SH-SY5Y (cell line): ENCODE results near the gene CATSPERE.

ENCODE experiments used
- GATA2 ChIP-seq: IDR thresholded peaks from 2 replicates; pipeline ENCODE4 v1.6.1; 2011; ENCODE audit warnings: mild to moderate bottlenecking, low read depth, low read length
- GATA3 ChIP-seq: IDR thresholded peaks from 2 replicates; pipeline ENCODE4 v1.6.1; 2011; ENCODE audit warnings: low read depth, mild to moderate bottlenecking, low read length, moderate library complexity

The CATSPERE gene

GRCh38 chr1:244573768-244574167, 112.7 kb downstream of the CATSPERE start:
- TF ChIP-seq GATA2 (no peak), GATA3 (no peak)

- TF ChIP-seq GATA2 (no peak), GATA3 (no peak)
These were observed 115.3 kb downstream of the CATSPERE start for GRCh38 chr1:244576259-244576892.

DNA sequence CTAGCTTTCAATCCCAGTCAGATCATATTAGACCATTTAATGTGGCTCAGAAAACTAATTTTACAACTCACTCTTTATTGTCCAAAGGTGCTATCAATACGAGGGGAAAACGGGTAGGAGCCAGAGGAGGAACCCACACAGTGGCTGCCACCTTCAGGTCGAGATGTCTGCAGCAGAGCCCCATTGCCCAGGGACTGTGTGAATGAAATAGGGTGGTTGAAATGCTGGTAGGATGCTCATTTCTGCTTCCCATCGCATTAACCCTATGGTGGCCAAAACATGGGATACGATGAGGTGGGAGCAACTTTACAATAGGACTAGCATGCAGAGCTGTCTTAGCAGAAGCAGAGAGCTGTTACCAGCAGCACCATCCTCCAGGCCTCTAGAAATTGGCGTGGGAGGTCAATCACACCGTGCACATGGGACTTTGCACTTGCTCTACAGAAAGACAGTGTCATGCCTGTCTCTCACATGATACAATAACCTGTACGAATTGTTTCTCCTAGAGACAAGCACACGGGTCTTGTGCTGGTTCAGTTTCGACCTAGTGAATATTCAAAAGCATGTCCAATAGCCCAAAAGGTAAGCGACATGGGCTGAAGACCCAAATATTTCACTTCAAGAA, 122.4 kb downstream of the CATSPERE start:
- no peak for TF ChIP-seq GATA3
- no peak for TF ChIP-seq GATA2

- TF ChIP-seq GATA2, result no peak
- TF ChIP-seq GATA3, result no peak
These were observed 124.8 kb downstream of the CATSPERE start for GRCh38 chr1:244585867-244586266.

GRCh38 chr1:244590670-244591069, 129.6 kb downstream of the CATSPERE start:
- TF ChIP-seq GATA3 (no peak), GATA2 (no peak)

GRCh38 chr1:244598611-244599010, 137.5 kb downstream of the CATSPERE start:
- TF ChIP-seq GATA2, result no peak
- no peak for TF ChIP-seq GATA3

GRCh38 chr1:244599937-244600350, 138.9 kb downstream of the CATSPERE start:
- TF ChIP-seq GATA2 (no peak), GATA3 (no peak)

DNA sequence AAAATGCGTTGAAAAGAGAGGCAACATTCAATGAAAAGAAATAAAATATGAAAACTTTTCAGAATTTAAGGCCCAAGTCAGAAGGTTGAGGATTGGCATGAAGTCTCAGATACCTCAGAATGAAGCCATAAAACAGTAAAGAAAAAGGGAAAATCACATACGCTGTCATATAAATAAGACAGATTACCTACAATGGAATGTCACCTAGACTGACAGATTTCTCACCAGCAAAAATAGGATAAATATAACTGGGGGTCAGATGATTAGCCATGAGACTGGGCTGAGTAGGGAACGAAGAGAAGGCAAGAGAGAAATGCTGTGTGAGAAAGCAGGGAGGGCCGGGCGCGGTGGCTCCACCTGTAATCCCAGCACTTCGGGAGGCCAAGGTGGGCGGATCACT, 140.3 kb downstream of the CATSPERE start:
- no peak for TF ChIP-seq GATA3
- TF ChIP-seq GATA2, result no peak

- TF ChIP-seq GATA2 (no peak), GATA3 (no peak)
These were observed 142.4 kb downstream of the CATSPERE start for GRCh38 chr1:244603498-244603897.

DNA sequence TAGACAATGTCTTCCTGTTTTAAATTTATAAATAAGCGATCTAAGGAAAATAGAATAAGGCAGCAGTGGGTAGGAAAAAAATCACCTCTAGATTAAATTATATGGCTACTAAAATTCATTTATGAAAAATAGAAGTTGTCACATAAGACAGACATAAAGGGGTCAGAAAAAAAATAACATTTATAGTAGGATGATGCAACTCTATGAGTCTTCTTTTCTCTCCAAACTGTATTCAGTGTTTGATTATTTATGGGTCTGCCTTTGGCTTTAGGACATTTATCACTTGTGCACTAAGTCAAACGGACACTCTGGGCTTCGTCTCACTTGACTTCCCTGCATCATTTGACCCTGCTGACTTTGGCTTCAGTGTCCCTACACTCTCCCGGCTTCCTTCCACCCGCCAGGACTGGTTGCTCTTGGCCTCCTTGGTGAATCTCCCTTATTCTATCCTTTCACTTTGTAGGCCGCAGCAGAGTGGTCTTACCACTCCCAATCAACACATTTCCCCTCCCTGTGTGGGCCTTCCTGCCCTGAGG, 144.8 kb downstream of the CATSPERE start:
- TF ChIP-seq GATA2 (no peak), GATA3 (no peak)

GRCh38 chr1:244614113-244614836, 153.2 kb downstream of the CATSPERE start:
- TF ChIP-seq GATA2 (no peak), GATA3 (no peak)

DNA sequence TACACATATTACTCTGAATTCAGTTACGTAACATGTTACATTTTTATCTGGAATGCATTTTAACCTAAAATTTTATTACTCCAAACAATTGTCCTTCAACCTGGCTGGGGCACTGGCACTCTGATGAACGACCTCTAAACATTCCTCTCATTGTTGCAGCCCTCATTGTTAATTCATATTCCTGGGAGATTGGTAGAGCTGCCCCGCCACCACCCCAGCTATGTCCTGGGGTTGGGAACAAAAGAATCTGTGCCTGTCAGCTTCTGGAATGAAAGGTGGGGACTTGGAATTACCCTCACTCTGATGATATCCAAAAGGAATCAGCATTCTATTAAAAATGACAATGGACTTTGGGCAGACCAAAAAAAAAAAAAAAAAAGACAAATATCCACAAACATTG, 153.8 kb downstream of the CATSPERE start:
- TF ChIP-seq GATA3 (no peak), GATA2 (no peak)

DNA sequence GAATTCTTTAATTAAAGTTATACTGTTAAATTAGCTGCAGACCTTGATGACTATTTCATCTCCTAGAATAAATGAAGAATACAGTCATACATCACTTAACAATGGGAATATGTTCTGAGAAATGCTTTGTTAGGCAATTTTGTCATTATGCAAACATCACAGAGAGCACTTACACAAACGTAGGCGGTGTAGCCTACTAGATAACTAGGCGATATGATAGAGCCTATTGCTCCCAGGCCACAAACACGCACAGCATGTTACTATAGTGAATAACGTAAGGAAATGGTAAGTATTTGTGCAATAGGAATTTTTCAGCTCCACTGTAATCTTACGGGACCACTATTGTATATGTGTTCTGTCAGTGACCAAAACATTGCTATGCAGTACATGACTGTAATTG, 154.2 kb downstream of the CATSPERE start:
- TF ChIP-seq GATA2, result no peak
- no peak for TF ChIP-seq GATA3

DNA sequence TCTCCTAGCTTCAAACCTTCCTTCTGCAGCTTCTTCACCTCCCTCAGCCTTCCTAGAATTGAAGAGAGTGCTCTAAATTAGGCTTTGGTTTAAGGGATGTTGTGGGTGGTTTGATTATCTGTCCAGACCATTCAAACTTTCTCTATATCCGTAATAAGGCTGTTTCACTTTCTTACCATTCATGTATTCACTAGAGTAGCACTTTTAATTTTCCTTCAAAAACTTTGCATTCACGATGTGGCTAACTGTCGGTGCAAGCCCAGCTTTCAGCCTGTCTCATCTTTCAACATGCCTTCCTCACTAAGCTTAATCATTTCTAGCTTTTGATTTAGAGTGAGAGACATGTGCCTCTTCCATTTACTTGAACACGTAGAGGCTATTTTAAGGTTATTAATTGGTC, 165.6 kb downstream of the CATSPERE start:
- TF ChIP-seq GATA3, result no peak
- no peak for TF ChIP-seq GATA2

DNA sequence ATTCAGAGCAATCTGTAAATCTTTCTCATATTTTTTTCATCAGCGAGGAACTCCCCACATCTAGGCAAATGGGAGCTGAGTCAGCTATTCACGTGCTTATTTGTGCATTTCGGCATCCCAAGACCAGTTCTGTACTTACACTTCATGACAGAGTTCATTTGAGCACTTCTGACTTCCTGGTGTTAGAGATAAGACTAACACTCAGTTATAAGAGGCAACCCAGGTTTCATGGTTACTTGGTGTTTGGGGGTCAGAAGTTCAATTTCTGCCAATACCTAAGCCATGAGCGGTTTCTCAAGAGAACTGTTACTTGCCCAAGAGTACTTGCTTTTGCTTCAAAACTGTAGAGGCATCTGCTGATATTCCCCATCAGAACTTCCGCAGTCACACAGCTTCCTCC, 167.7 kb downstream of the CATSPERE start:
- TF ChIP-seq GATA3, result no peak
- no peak for TF ChIP-seq GATA2

- TF ChIP-seq GATA2 (no peak), GATA3 (no peak)
These were observed 172.1 kb downstream of the CATSPERE start for GRCh38 chr1:244633140-244633539.
